HG02852 (cell line): ENCODE data around the gene ANO10.
"Not testable (repeated sequence)": the region's sequence is repeated elsewhere in the genome, so short reads cannot be mapped to it uniquely, and the experiment has no call there.

Experiments
- ATAC-seq: cut with Tn5 transposase; IDR thresholded peaks from one replicate; pipeline ENCODE4 v1.9.1; 2021; ENCODE audit warnings: mild to moderate bottlenecking, moderate library complexity; ENCODE audit not compliant: unreplicated experiment

ANO10 gene

DNA sequence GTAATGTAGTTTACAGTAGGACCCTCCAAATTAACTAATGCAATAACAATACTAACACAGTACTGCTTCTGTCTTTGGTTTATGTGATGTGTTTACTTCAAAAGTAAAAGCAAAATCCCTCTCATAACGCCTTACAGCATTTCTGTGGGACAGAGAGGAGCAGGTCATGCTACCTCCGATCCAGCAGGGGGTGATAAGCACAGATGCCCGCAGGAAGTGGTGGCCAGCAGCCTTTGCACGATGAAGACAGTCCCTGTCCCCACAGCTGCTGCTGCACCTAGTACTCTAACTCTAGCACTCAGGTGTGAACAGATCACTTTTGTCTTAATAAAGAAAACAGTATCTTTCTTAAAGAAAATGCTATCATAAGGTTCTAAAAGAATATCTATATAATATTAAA lies 38.3 kb downstream of the ANO10 start:
- no peak for ATAC-seq

DNA sequence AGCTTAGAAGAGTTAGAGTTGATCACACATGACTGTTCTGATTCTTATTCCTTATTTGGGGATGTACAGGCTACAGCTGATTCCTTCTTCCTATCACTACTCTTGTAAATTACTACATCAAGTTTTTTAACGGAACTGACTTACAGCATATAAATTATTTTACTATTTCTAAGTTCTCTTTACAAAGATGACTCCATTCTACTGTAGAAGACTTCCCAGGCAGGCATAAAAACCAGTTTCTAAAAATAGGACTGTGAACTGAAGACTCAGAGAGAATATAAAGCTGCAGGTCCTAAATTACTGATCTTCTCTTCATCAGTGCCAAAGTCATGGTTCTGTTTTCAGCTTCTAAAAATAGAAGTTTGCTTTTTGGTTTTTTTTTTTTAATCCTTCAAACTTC lies 38.9 kb downstream of the ANO10 start:
- ATAC-seq, result no peak

DNA sequence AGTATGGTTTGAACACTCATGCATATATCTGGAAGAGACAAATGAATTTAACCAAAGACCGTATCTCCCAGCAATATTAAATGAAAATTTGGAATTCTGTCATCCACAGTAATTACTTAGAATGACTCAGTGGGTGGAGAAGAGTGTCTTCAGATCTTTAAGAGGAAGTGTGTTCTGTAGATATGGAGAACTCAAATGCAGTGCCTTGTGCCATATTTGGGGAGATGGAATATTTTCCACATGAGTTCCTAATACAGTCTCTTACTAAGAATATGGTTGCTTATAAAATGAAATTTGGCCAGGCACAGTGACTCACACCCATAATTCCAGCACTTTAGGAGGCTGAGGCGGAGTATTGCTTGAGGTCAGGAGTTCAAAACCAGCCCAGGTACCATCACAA lies 40.5 kb downstream of the ANO10 start:
- no peak for ATAC-seq

DNA sequence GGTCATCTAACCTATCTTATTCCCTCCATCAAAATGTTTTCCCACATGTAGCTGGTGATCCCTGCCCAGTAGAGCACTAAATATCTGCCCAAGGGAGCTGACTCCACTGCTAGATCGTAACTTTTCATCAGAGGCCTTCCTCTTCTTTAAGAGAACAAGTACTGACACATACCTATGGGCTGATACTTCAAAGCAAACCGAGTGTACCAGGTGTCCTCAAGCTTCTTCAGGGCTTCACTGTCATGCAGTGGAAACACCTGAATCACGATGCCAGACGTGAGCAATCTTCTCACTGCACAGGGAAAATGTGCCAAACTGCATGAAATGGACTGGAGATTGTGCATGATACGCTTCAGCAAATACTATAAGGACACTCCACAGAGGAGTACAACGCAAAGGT lies 41.6 kb downstream of the ANO10 start:
- no peak for ATAC-seq

DNA sequence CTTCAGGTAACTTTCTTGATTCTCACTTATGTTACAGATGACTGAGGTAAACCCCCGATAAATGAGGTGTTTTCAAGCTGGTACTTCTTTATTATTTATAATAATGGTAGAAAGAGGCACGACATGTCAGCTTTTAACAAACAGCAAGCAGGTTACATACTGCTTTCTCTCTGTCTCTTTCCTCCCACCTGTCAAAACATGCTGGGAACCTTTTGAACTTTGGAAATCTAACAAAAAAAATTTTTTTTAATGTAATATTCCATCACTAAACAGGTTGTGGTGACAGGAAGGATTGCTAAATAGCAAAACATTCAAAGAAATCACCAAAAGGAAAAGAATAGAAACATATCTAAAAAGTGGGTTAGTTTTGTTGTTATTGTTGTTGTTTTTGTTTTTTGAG lies 48.2 kb downstream of the ANO10 start:
- ATAC-seq, result no peak

DNA sequence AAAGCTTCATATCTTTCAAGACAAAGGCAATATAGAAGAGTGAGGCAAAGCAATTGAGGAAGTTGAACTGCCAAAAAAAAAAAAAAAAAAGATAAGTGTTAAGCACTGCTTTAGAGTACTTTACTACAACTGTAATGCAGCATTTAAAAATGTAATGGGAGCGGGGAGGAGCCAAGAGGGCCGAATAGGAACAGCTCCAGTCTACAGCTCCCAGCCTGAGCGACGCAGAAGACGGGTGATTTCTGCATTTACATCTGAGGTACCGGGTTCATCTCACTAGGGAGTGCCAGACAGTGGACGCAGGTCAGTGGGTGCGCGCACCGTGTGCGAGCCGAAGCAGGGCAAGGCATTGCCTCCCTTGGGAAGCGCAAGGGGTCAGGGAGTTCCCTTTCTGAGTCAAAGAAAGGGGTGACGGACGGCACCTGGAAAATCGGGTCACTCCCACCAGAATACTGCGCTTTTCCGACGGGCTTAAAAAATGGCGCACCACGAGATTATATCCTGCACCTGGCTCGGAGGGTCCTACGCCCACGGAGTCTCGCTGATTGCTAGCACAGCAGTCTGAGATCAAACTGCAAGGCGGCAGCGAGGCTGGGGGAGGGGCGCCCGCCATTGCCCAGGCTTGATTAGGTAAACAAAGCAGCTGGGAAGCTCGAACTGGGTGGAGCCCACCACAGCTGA lies 56.0 kb downstream of the ANO10 start:
- ATAC-seq, result not testable (repeated sequence)

DNA sequence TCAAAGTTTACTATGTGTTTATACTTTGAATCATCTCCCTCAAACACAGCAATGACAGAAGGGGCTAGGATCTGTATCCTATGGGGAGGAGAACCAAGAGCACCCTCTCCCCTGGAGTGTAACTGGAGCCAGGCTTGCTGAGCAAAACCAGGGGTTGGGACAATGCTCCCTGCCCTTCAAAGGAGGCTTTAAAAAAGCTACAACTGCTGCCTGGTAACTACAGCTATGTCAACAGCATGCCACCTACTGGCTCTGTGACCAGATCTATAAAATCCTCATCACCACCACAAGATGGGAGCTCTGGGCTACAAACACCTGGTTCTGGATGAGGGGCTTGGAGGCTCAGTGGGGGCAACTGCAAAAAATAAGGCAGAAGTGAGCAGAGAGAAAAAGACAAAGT lies 61.9 kb downstream of the ANO10 start:
- no peak for ATAC-seq

DNA sequence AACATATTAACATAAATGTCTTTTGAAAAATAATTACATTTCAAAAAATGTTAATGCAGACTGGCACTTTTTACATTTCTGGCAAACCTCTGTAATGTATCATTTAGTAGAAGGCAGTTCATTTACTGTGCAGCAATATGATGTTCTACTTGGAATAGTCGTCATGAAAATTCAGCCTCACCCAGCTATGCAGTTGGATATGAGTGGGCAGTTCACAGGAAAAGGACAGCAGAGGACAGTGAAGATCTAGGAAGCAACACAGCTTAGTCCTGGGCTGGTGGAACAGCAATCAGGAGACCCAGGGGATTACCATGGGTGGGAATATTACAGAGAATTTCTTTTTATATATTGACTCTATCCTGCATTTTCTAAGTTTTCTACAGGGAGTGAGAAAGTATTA lies 63.6 kb downstream of the ANO10 start:
- no peak for ATAC-seq

DNA sequence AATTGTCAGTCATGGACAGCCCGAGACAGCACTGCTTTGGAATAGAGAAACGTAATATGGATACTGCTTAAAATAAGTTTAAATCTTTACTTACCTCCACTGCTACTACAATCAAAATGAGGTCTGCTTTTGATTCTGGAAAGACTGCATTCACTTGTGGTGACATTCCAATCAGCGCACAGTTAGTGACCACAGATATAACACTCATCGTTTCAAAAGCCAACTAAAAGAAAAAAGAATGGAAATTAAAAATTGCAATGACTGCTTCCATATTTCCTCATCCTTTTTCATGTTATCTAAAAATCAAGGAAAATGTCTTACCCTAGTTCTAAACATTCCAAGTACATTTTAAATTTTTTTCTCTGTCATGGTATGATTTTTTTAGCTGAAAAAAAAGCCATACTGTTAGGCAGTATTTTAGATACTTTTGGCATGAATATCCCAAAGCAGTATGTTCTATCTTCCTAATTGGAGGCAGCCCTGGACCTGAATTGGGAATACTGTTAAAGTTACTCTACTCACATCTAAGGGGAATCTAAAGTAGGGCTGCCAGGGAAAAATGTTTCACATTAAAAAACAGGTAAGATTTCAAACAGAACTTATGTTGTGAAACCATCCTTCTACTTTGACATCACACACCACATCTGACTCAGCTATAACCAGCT lies 72.1 kb downstream of the ANO10 start:
- ATAC-seq, result no peak

DNA sequence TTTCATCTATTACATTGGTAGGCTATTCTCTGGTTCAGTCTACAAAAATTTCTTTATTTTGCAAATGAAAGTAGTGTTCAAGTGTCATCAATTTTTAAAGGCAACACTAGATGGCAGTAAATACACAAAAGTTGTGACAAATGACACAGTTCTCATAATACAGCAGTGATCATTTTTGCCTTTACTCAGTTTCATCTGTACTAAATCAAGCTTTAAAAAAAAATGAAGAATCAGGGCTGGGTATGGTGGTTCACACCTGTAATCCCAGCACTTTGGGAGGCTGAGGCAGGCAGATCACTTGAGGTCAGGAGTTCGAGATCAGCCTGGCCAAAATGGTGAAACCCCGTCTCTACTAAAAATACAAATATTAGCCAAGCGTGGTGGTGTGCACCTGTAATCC lies 77.5 kb downstream of the ANO10 start:
- ATAC-seq, result not testable (repeated sequence)

DNA sequence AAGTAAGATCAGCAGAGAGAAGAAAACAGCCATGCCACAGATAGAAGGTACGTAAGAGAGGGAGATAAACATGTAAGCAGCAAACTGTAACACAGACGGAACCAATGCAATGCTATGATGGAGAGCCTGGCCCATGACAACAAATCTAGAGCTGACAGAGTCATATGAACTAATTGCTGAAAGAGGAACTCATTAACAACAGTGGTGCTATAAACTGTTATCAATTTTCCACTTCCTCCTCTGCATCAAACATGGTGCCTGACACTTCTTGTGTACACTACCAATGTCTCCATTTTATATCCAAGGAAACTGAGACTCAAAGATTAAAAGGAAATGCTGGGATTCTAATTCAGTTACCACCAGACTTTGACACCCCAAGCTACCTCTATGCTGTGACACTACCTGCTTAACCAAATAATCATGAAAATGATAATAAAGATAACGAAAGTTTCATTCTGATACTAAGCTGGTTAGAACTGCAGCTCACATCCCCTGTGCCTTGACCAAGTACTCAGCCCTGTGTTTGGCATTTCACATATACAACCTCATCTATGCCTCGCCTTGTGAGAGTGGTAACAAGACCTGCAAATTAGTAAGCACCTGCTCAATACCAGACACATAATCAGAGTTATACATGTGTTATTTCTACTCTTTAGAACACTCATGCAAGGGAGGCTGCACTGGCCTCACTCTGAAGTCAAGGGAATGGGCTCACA lies 79.3 kb downstream of the ANO10 start:
- ATAC-seq, result no peak

DNA sequence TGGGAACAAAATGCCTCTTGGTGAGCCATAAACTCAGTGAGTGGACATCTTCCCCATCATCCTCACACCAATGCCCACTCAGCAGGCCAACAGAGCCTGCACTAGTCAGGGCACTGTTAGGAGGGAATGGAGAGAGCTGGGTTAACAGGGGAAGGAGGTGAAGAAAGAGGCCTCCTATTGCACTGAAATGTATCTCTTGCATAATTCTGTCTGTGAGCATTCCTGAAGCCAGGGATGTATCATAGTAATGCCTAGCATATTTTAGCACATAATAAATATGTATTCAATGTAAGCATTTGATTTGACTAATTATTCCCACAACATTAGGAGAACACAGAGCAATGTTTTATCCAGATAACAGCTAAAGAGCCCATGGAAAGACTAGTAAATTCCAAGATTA lies 81.2 kb downstream of the ANO10 start:
- ATAC-seq, result no peak

DNA sequence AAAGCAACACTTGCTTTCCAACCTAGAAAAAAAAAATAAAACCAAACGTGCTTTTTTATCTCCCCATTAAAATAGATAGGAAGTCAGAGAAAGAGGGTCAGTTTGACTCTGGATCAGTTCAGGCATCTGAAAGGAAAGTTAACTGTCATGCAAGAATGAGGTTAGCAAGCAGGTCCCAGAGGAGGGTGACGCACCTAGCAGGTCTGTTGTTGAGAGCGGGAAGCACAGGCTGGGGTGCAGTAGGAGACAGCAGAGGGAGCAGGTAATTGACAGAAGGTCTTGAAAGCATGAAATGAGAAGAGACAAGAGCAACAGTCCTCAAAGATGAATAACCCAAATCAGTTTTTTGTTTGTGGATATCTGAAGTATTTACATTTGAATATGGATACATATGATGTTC lies 82.5 kb downstream of the ANO10 start:
- ATAC-seq, result no peak

DNA sequence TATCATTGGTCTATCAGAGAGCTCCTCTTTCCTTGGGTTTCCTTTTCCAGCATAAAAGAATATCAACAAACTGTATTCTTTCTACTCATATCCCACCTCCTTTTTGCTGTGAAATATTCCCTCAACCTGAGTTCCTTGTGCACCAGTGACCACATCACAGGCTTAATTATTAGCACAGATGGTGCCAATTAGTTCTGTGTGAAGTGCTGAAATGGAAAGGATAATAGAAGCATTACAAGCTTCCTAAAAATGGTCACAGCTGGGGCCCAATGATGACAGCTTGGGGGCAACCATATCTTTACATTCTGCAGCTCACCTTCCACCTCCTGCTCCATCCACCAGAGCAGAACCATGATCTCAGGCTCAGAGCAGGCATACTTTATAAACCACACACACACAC lies 84.6 kb downstream of the ANO10 start:
- ATAC-seq, result no peak

DNA sequence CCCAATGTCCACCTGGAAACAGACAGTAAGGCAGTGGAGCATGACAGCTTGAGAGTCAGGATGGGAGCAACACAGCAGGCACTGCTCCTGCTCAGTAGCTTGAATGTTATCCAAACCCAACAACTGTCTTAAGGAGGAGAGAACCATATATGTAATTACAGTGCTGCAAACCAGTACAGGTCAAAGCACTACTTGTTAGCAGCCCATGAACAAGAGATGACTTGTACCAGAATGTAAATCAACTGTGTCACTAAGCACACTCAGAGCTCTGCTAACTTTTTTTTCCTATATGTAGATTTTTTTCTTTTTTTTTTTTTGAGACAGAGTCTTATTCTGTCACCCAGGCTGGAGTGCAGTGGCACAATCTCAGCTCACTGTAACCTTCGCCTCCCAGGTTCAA lies 87.1 kb downstream of the ANO10 start:
- ATAC-seq, result no peak

DNA sequence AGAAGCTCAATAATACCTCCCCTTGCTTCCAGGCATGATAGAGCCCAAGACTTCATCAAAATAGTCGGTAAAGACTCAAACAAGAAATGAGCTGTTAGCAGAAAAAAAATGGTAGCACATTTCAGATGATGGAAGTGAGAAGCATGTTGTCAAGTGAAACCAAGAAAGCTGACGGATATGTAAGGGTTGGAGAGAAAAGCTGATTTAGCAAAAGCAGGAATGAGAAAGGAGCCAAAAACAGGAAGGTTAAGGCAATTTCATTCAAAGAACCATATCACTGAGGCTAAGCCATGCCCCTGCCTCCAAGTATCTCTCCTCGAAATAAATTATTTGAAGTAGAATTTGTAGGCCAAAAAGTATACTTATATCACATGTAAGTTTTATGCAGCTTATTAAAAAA lies 88.8 kb downstream of the ANO10 start:
- ATAC-seq, result no peak

DNA sequence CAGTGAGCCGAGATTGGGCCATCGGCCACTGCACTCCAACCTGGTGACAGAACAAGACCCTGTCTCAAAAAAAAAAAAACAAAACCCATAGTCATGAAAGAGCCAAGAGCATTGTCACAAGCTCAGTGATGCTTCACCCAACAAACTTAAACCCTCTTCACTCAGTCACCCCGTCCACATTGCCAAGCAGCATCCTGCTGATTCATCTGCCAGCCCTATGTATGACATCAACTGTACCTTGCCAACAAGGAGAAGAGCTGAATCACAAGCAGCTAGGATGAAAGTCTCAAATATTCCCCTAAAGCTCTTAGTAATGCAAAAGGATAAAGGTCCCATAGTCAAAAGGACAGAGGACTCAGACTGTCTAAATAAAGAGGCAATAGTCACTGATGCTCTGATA lies 90.0 kb downstream of the ANO10 start:
- no peak for ATAC-seq

DNA sequence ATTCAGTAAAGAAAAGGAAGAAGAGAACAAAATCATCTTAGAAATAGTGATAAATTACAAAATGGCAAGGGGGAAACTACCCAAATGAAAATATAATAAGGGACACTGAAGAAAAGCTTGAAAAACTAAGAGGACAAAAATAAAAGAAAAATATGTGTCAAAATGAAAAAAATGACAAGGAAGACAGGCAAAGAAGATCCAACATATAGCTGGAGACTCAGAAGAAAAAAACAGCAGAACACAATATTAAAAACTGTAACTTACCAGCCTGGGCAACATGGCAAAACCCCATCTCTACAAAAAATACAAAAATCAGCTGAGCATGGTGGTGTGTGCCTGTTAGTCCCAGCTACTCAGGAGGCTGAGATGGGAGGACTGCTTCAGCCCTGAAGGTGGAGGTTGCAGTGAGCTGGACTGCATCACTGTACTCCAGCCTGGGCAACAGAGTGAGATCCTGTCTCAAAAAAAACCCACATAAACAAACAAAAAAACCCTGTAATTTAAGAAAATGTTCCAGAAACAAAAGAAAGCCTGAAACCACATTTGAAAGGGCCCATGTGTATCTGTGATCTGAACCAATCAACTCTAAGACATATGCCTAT lies 93.2 kb downstream of the ANO10 start:
- no peak for ATAC-seq

DNA sequence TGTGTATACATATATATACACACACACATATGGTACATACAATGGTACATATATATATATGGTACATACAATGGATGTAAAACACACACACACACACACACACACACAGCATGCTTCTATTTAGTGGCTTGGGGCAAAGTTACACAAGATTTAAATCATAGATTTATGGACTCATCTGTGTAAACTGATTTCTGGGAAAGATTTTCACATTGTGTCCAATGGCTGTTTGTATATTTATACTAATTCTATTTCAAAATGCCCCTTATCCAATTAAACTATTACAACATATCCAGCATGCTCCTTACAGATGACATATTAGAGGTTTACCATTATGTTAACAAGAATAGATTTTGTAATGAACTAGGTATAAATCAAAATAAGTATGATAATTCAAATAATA lies 94.9 kb downstream of the ANO10 start:
- no peak for ATAC-seq

DNA sequence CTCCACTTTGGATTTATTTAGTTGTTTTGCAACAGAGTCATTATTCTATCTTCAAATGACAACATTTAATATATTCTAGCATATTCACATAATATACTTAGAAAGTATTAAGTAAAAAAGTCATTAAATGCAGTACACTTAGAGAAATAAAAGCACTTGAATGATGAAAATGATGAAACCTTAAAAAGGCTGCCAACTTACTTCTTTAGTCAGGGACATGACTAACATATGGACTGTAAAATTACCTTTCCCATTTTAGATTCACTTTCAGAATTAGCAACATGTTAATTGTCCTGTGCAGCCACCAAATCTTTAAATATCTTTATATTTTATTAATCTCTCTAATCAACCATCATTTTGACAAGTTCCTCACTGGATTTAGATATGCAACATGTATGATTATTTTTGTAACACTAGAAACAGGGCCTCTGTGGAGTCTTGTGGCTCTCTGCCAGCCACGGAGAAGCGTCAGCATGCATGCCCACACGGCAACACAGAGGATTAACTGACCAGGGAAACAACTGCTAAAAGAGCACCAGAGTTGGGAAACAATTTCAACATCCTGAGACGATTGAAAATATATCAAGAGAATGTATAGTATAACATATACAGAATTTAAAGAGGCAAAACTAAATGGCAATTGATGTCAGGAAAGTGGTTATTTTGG lies 95.7 kb downstream of the ANO10 start:
- ATAC-seq, result no peak

DNA sequence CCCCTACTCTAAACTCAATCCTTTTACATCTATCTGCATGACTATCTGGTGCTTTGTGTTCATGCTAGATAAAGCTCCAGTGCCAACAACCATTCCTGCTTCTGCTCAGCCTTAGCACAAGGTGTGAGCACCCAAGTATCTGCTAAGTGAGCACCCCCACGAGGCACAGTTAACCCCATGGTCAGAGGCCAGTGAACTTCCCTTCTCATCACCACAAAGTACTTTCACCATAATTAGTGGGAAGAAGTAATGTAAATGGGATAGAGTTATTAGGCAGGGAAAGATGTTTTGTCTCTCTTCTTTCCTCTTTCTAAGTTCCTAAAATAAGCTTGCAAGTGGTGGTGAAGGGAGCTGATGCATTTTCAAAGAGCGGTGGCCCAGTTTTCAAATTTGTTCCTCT lies 96.4 kb downstream of the ANO10 start:
- no peak for ATAC-seq
